Left lung (tissue), 14 donors: ENCODE data around the gene ANKRD30B. TPM values are rescaled to one million over a fixed set of nuclear protein-coding genes. Genes with fewer than 3 reads are reported as not detected.
"Not testable (repeated sequence)": the region's sequence is repeated elsewhere in the genome, so short reads cannot be mapped to it uniquely, and the experiment has no call there.

Experiments
- ATAC-seq: fragments of 200-7000 bp; cut with Tn5 transposase; one replicate; pipeline ENCODE4 v1.9.1; 2020; ENCODE audit warnings: moderate library complexity
- DNase-seq, 4 donors: peaks; one replicate each; pipeline ENCODE4 v3.0.0-alpha.2; 2013 to 2020
- H3K27ac ChIP-seq, 2 donors: fragments of 200-600 bp; sonication (generic) in 1 of 2; one replicate each; pipeline versions ENCODE4 v1.5.0 to v1.8.0; 2020 to 2021
- H3K27me3 ChIP-seq, 2 donors: fragments of 200-600 bp; sonication (generic) in 1 of 2; one replicate each; pipeline versions ENCODE4 v1.5.0 to v1.8.0; 2020 to 2021
- H3K36me3 ChIP-seq, 2 donors: fragments of 200-600 bp; sonication (generic) in 1 of 2; one replicate each; pipeline versions ENCODE4 v1.5.0 to v1.8.0; 2020 to 2021
- H3K4me1 ChIP-seq, 2 donors: fragments of 200-600 bp; one replicate each; pipeline ENCODE4 v1.8.0; 2021
- H3K4me3 ChIP-seq, 2 donors: fragments of 200-600 bp; sonication (generic) in 1 of 2; one replicate each; pipeline versions ENCODE4 v1.5.0 to v1.8.0; 2020 to 2021; ENCODE audit warnings: mild to moderate bottlenecking in 1 of 2
- H3K9me3 ChIP-seq, 2 donors: fragments of 200-600 bp; sonication (generic) in 1 of 2; one replicate each; pipeline versions ENCODE4 v1.5.0 to v1.8.0; 2020 to 2021
- intact Hi-C, 2 donors: fragments of 100-400 bp; cut with DNase I; formaldehyde crosslinking; loops; one replicate each; pipeline versions ENCODE4 v1.11.2 to v1.14.2; 2022
- long read RNA-seq, 12 donors: library from polyadenylated mRNA in 2 of 12; unstranded in 2 of 12; transcript quantifications; one replicate each; pipeline ENCODE4 v2.0.0 and lab custom pipeline, GENCODE V29; 2019 to 2026
- polyA plus RNA-seq, 6 donors: library from polyadenylated mRNA; unstranded; fragments of 120-200 nt; gene quantifications; one replicate each; pipeline ENCODE4 v1.2.1, GENCODE V29; 2013; ENCODE audit not compliant: insufficient read length in 6 of 6
- total RNA-seq, 2 donors: library from RNA; stranded (reverse); fragmentation: NEBNext Ultra II Directional; extraction: Animal tissue kit (Norgen Biotek cat#: 25700); gene quantifications; one replicate each; pipeline ENCODE4 v1.2.1, GENCODE V29; 2021
- TF ChIP-seq, protein P1 (sequence below), 2 donors: fragments of 200-600 bp; sonication (generic) in 1 of 2; IDR thresholded peaks; one replicate each; pipeline versions ENCODE4 v1.5.0 to v1.8.0; 2021; ENCODE audit warnings: antibody characterized with exemption in 2 of 2
- donor health status: DM: no; HTN: yes; CAD: no.
- donor health status: DM: no; HTN: no; CAD: no.

ANKRD30B gene, protein sequence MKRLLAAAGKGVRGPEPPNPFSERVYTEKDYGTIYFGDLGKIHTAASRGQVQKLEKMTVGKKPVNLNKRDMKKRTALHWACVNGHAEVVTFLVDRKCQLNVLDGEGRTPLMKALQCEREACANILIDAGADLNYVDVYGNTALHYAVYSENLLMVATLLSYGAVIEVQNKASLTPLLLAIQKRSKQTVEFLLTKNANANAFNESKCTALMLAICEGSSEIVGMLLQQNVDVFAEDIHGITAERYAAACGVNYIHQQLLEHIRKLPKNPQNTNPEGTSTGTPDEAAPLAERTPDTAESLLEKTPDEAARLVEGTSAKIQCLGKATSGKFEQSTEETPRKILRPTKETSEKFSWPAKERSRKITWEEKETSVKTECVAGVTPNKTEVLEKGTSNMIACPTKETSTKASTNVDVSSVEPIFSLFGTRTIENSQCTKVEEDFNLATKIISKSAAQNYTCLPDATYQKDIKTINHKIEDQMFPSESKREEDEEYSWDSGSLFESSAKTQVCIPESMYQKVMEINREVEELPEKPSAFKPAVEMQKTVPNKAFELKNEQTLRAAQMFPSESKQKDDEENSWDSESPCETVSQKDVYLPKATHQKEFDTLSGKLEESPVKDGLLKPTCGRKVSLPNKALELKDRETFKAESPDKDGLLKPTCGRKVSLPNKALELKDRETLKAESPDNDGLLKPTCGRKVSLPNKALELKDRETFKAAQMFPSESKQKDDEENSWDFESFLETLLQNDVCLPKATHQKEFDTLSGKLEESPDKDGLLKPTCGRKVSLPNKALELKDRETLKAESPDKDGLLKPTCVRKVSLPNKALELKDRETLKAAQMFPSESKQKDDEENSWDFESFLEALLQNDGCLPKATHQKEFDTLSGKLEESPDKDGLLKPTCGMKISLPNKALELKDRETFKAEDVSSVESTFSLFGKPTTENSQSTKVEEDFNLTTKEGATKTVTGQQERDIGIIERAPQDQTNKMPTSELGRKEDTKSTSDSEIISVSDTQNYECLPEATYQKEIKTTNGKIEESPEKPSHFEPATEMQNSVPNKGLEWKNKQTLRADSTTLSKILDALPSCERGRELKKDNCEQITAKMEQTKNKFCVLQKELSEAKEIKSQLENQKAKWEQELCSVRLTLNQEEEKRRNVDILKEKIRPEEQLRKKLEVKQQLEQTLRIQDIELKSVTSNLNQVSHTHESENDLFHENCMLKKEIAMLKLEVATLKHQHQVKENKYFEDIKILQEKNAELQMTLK (N-terminal part only)
- total RNA-seq: not detected
- under 1 TPM in 2 of 6 donors, not detected in 4; 0.06 to 0.23 TPM for polyA plus RNA-seq
- long read RNA-seq, donor 1: 0 reads
- long read RNA-seq, donor 2: 0 reads
- long read RNA-seq, donor 3: 0 reads
- long read RNA-seq, donor 4: 0 reads
- long read RNA-seq, donor 5: 0 reads
- long read RNA-seq, donor 6: 0 reads
- long read RNA-seq, donor 7: 0 reads
- long read RNA-seq, donor 8: 0 reads
- long read RNA-seq, donor 9: 0 reads
- long read RNA-seq, donor 10: 0 reads
- long read RNA-seq, donor 11: 0 reads
- long read RNA-seq, donor 12: 0 reads

DNA sequence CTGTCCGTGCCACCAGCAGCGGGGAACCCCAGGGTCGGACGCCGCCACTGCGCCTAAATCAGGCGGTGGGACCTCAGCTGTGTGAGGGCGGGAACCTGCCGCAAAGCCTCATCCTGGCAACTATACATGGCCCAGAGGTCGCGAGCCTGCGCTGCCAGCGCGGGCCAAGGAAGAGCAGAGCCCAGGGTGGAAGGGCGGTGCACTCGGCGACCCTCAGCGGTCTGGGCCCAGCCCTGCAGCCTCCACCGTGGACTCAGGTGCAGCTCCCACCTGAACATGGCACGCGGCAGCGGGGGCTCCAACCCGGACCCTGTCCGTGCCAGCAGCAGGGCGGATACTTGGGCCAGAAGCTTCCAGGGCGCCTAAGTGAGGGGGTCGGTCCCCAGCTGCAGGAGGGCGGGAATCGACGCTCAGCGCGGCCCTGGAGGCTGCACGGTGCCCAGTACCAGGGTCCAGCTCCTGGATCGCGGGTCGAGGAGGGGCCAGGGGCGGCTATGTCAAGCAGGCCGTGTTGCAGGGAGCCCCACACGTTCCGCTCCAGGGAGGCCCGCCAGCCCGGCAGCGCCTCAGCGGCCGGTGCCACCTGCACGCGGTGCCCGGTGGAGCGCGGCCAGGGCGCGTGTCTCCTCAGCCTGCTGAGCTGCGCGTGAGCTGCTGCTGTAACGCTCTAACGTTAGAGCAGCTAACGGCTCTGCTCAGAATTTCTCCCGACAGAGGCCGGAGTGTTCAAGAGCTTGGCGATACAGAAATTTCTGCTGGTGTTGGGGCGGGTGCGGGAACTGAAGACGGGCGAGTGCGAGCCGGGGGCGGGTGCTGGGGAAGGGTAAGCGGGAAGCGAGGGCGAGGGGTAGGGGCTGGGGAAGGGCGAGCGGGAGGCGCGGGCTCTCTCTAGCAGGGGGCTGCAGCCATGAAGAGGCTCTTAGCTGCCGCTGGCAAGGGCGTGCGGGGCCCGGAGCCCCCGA is at the start of gene ANKRD30B:
Gene ANKRD30B, plus strand, starts transcription at position 660 of the 962 bp plus-strand sequence. Its CDS starts 248 bp downstream, at position 908.
- no peak within 1 kb of the TSS for H3K27ac ChIP-seq
- H3K4me3 ChIP-seq: no peak within 1 kb of the TSS
- TF ChIP-seq, protein P1, sequence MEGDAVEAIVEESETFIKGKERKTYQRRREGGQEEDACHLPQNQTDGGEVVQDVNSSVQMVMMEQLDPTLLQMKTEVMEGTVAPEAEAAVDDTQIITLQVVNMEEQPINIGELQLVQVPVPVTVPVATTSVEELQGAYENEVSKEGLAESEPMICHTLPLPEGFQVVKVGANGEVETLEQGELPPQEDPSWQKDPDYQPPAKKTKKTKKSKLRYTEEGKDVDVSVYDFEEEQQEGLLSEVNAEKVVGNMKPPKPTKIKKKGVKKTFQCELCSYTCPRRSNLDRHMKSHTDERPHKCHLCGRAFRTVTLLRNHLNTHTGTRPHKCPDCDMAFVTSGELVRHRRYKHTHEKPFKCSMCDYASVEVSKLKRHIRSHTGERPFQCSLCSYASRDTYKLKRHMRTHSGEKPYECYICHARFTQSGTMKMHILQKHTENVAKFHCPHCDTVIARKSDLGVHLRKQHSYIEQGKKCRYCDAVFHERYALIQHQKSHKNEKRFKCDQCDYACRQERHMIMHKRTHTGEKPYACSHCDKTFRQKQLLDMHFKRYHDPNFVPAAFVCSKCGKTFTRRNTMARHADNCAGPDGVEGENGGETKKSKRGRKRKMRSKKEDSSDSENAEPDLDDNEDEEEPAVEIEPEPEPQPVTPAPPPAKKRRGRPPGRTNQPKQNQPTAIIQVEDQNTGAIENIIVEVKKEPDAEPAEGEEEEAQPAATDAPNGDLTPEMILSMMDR (IDR thresholded peaks at IDR 0.05): no peak
- H3K27me3 ChIP-seq: peaks cover 0 to 21% of the 10 kb centered on the region in 2 donors
- no peaks in the 10 kb centered on the region for H3K36me3 ChIP-seq
- DNase-seq (peak in 2 of 4 donors; percentile 5 to 68), ATAC-seq (no peak)
- H3K9me3 ChIP-seq: no peaks in the 10 kb centered on the region
- intact Hi-C loops: no loop called here
- no peaks in the 10 kb centered on the region for H3K4me1 ChIP-seq

DNA sequence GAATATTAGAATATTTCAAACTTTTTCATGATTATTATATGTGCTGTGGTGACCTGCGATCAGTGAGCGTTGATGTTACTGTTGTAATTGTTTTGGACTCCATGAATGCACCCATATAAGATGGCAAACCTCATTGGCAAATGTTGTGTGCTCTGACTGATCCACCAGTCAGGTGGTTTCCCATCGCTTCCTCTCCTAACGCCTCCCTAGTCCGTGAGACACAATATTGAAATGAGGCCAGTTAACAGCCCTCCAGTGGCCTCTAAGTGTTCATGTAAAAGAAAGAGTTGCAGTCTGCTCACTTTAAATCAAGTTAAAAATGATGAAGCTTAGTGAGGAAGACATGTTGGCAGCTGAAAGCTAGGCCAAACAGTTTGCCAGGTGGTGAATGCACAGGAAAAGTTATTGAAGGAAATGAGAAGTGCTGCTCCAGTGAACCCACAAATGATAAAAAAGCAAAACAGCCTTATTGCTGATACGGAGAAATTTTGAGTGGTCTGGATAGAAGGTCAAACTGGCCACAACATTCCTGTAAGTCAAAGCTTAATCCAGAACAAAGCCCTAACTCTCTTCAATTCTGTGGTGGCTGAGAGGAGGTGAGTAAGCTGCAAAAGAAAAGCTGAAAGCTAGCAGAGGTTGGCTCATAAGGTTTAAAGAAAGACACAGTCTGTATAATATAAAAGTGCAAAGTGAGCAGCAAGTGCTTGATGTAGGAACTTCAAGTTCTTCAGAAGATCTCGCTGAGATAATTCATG is 46.5 kb upstream of the ANKRD30B start:
- H3K4me3 ChIP-seq, H3K27ac ChIP-seq, H3K9me3 ChIP-seq, DNase-seq, intact Hi-C loops, H3K27me3 ChIP-seq, ATAC-seq, H3K4me1 ChIP-seq, H3K36me3 ChIP-seq: not testable (repeated sequence)

DNA sequence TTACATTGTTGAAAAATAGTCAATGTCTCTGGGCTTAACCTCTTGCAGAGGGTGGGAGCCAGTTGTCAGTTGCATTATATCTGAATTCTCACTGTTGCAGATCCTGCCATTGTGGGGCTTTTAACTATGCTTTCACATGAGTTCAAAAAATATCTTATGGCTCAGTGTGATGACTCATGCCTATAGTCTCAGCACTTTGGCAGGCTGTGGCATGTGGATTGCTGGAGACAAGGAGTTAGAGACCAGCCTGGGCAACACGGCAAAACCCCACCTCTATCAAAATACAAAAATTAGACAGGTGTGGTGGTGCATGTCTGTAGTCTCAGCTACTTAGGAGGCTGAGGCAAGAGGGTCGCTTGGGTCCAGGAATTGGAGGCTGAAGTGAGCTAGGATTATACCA is 38.2 kb upstream of the ANKRD30B start:
- intact Hi-C loops, ATAC-seq, H3K4me1 ChIP-seq, H3K27ac ChIP-seq, H3K36me3 ChIP-seq, DNase-seq, H3K9me3 ChIP-seq, H3K27me3 ChIP-seq, H3K4me3 ChIP-seq: not testable (repeated sequence)

DNA sequence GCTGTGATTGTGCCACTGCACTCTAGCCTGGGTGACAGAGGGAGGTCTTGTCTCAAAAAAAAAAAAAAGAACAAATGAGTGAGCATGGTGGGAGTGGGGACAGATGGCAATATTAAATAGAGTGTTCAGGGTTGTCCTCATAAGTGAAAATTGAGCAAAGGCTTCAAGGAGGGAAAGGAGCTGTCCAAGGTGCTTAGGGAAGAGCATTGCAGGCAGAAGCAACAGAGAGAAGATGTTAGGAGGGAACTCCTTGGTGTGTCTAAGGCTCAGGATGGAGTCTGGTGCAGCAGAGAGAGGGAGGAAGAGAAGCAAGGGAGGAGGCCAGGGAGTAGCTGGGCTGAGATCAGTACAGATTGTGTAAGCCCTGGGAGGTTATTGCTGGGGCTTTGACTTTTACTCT is 26.4 kb upstream of the ANKRD30B start:
- H3K27ac ChIP-seq, H3K36me3 ChIP-seq, H3K4me3 ChIP-seq, ATAC-seq, intact Hi-C loops, H3K9me3 ChIP-seq, H3K27me3 ChIP-seq, DNase-seq, H3K4me1 ChIP-seq: not testable (repeated sequence)

DNA sequence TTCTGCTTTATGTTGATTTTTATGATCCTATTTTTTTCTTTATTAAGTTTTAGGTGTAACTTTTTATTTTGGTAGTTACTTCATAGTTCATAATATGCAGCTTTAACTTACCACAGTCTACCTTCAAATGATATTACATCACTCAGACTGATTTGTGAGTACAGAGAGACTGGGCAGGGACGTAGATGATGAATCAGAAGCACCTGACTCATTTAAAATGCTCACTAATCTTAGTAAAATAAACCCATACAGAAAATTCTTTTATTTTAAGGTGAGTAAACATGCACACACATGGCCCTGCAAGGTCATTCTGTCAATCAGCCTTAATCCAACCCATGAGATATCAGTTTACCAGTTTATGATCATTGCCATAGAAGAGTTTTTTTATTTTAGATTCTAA is 8.9 kb upstream of the ANKRD30B start:
- H3K36me3 ChIP-seq, ATAC-seq, H3K27me3 ChIP-seq, H3K9me3 ChIP-seq, H3K4me3 ChIP-seq, intact Hi-C loops, DNase-seq, H3K27ac ChIP-seq, H3K4me1 ChIP-seq: not testable (repeated sequence)

DNA sequence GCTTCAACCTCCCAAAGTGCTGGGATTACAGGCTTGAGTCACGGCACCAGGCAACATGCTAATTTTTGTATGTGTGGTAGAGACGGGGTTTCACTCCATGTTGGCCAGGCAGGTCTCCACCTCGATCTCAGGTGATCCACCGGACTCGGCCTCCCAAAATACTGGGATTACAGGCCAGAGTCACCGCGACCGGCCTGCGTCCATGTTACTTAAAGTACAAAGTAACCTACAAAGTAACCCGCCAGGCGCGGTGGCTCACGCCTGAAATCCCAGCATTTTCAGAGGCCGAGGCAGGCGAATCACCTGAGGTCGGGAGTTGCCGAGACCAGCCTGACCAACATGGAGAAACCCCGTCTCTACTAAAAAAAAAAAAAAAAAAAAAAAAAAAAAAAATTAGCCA is 1.1 kb upstream of the ANKRD30B start:
- ATAC-seq: no peak
- intact Hi-C loops: no loop called here
- Histone ChIP-seq H3K36me3 (no peaks in the 10 kb centered on the region), H3K27ac (no peak overlapping the region), H3K4me1 (no peaks in the 10 kb centered on the region), H3K4me3 (no peak overlapping the region), H3K9me3 (no peaks in the 10 kb centered on the region), H3K27me3 (peaks cover 0 to 21% of the 10 kb centered on the region in 2 donors)
- TF ChIP-seq, protein P1 (IDR thresholded peaks at IDR 0.05): no peak
- peak in 1 of 4 donors; percentile 75 for DNase-seq
